Stimulated activated CD4-positive, alpha-beta T cell treated with anti-CD3 and anti-CD28 coated beads, Interleukin-1b, Interleukin-23, amount 100 ng/mL, for 24 hours (primary cell): ENCODE data around the gene MAP4K3.

ENCODE experiments used
- DNase-seq, 4 experiments: peaks; one replicate each; pipeline ENCODE4 v3.0.0-alpha.2; 2020; ENCODE audit warnings: low read depth in 4 of 4, low spot score in 1 of 4

The MAP4K3 gene

GRCh38 chr2:39436592-39437521, at the start of gene MAP4K3:
MAP4K3 (minus strand) TSS chr2:39437285; CDS start chr2:39436987, 298 bp downstream.
- DNase-seq = peak; percentile 45 to 81 (median 60)

- no peak for DNase-seq
Observed at GRCh38 chr2:39486071-39486470, 49.0 kb upstream of the MAP4K3 start.

GRCh38 chr2:39484620-39485495, 47.8 kb upstream of the MAP4K3 start:
- DNase-seq = no peak

- DNase-seq = no peak
Observed at GRCh38 chr2:39484206-39484605, 47.1 kb upstream of the MAP4K3 start.

GRCh38 chr2:39483534-39483933, 46.4 kb upstream of the MAP4K3 start:
- no peak for DNase-seq

GRCh38 chr2:39481611-39482010, 44.5 kb upstream of the MAP4K3 start:
- no peak for DNase-seq

- no peak for DNase-seq
Observed at GRCh38 chr2:39479696-39480095, 42.6 kb upstream of the MAP4K3 start.

- DNase-seq = no peak
Observed at GRCh38 chr2:39479053-39479670, 42.1 kb upstream of the MAP4K3 start.

- no peak for DNase-seq
Observed at GRCh38 chr2:39476524-39476923, 39.4 kb upstream of the MAP4K3 start.

GRCh38 chr2:39475006-39475405, 37.9 kb upstream of the MAP4K3 start:
- no peak for DNase-seq

GRCh38 chr2:39470580-39470979, 33.5 kb upstream of the MAP4K3 start:
- DNase-seq = no peak

GRCh38 chr2:39469807-39470206, 32.7 kb upstream of the MAP4K3 start:
- DNase-seq = no peak

- DNase-seq = no peak
Observed at GRCh38 chr2:39468579-39469451, 31.7 kb upstream of the MAP4K3 start.

- DNase-seq = no peak
Observed at GRCh38 chr2:39466311-39466710, 29.2 kb upstream of the MAP4K3 start.

GRCh38 chr2:39464864-39465263, 27.8 kb upstream of the MAP4K3 start:
- no peak for DNase-seq

- DNase-seq = no peak
Observed at GRCh38 chr2:39455826-39456225, 18.7 kb upstream of the MAP4K3 start.

- DNase-seq = no peak
Observed at GRCh38 chr2:39452396-39452795, 15.3 kb upstream of the MAP4K3 start.

- no peak for DNase-seq
Observed at GRCh38 chr2:39451954-39452353, 14.9 kb upstream of the MAP4K3 start.

- no peak for DNase-seq
Observed at GRCh38 chr2:39448169-39448502, 11.1 kb upstream of the MAP4K3 start.

GRCh38 chr2:39447266-39448168, 10.4 kb upstream of the MAP4K3 start:
- no peak for DNase-seq
